RWPE2 (cell line): ENCODE data around the gene DAD1.
A peak's percentile ranks its signal among the peaks of the same experiment; 100 is the strongest.

ENCODE experiments used
- ATAC-seq: fragments of 200-7000 bp; cut with Tn5 transposase; 3 replicates; pipeline ENCODE4 v1.9.1; 2021; ENCODE audit warnings: low read depth
- DNase-seq: peaks from one replicate; pipeline ENCODE4 v3.0.0-alpha.2; 2020; ENCODE audit warnings: low spot score
- H3K27ac ChIP-seq: fragments of 450-650 bp; 2 replicates; pipeline ENCODE4 v1.5.1; 2017; ENCODE audit warnings: mild to moderate bottlenecking; ENCODE audit not compliant: poor library complexity, severe bottlenecking
- H3K27me3 ChIP-seq: fragments of 250-450 bp; sonication (Bioruptor Pico); 2 replicates; pipeline ENCODE4 v1.5.1; 2021; ENCODE audit warnings: mild to moderate bottlenecking, moderate library complexity; ENCODE audit not compliant: insufficient read depth, poor library complexity, severe bottlenecking
- H3K36me3 ChIP-seq: fragments of 250-450 bp; sonication (Bioruptor Pico); 2 replicates; pipeline ENCODE4 v1.5.1; 2020; ENCODE audit warnings: low read depth, mild to moderate bottlenecking, moderate library complexity
- H3K4me1 ChIP-seq: fragments of 250-450 bp; sonication (Bioruptor Pico); 2 replicates; pipeline ENCODE4 v1.5.1; 2021; ENCODE audit warnings: mild to moderate bottlenecking, moderate library complexity; ENCODE audit not compliant: insufficient read depth, poor library complexity, severe bottlenecking
- H3K4me3 ChIP-seq: fragments of 250-450 bp; sonication (Bioruptor Pico); 2 replicates; pipeline ENCODE4 v1.5.1; 2021; ENCODE audit warnings: mild to moderate bottlenecking, moderate library complexity; ENCODE audit not compliant: severe bottlenecking
- H3K9me3 ChIP-seq: fragments of 250-450 bp; sonication (Bioruptor Pico); 2 replicates; pipeline ENCODE4 v1.5.1; 2021; ENCODE audit warnings: mild to moderate bottlenecking, moderate library complexity; ENCODE audit not compliant: severe bottlenecking
- TF ChIP-seq, protein P1 (sequence below): fragments of 450-650 bp; IDR thresholded peaks from one replicate; pipeline ENCODE4 v1.5.1; 2017; ENCODE audit warnings: mild to moderate bottlenecking, moderate library complexity; ENCODE audit not compliant: poor library complexity, severe bottlenecking

The DAD1 gene

DNA sequence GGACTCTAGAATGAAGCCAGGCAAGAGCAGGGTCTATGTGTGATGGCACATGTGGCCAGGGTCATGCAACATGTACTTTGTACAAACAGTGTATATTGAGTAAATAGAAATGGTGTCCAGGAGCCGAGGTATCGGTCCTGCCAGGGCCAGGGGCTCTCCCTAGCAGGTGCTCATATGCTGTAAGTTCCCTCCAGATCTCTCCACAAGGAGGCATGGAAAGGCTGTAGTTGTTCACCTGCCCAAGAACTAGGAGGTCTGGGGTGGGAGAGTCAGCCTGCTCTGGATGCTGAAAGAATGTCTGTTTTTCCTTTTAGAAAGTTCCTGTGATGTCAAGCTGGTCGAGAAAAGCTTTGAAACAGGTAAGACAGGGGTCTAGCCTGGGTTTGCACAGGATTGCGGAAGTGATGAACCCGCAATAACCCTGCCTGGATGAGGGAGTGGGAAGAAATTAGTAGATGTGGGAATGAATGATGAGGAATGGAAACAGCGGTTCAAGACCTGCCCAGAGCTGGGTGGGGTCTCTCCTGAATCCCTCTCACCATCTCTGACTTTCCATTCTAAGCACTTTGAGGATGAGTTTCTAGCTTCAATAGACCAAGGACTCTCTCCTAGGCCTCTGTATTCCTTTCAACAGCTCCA is 39.6 kb downstream of the DAD1 start:
- H3K4me1 ChIP-seq: peaks cover 16% of the 10 kb centered on the region
- DNase-seq: no peak
- peak overlapping the region; percentile 45 for H3K27ac ChIP-seq
- no peaks in the 10 kb centered on the region for H3K36me3 ChIP-seq
- no peak for ATAC-seq
- no peaks in the 10 kb centered on the region for H3K9me3 ChIP-seq
- H3K4me3 ChIP-seq: no peak overlapping the region
- TF ChIP-seq, protein P1, sequence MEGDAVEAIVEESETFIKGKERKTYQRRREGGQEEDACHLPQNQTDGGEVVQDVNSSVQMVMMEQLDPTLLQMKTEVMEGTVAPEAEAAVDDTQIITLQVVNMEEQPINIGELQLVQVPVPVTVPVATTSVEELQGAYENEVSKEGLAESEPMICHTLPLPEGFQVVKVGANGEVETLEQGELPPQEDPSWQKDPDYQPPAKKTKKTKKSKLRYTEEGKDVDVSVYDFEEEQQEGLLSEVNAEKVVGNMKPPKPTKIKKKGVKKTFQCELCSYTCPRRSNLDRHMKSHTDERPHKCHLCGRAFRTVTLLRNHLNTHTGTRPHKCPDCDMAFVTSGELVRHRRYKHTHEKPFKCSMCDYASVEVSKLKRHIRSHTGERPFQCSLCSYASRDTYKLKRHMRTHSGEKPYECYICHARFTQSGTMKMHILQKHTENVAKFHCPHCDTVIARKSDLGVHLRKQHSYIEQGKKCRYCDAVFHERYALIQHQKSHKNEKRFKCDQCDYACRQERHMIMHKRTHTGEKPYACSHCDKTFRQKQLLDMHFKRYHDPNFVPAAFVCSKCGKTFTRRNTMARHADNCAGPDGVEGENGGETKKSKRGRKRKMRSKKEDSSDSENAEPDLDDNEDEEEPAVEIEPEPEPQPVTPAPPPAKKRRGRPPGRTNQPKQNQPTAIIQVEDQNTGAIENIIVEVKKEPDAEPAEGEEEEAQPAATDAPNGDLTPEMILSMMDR: no peak
- no peaks in the 10 kb centered on the region for H3K27me3 ChIP-seq

DNA sequence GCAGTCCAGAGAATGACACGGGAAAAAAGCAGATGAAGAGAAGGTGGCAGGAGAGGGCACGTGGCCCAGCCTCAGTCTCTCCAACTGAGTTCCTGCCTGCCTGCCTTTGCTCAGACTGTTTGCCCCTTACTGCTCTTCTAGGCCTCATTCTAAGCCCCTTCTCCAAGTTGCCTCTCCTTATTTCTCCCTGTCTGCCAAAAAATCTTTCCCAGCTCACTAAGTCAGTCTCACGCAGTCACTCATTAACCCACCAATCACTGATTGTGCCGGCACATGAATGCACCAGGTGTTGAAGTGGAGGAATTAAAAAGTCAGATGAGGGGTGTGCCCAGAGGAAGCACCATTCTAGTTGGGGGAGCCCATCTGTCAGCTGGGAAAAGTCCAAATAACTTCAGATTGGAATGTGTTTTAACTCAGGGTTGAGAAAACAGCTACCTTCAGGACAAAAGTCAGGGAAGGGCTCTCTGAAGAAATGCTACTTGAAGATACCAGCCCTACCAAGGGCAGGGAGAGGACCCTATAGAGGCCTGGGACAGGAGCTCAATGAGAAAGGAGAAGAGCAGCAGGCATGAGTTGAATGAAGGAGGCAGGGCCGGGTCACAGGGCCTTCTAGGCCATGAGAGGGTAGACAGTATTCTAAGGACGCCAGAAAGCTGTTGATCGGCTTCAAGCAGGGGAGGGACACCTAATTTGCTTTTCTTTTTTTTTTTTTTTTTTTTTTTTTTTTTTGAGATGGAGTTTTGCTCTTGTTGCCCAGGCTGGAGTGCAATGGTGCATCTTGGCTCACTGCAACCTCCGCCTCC is 40.9 kb downstream of the DAD1 start:
- Histone ChIP-seq H3K9me3 (no peaks in the 10 kb centered on the region), H3K4me3 (no peak overlapping the region), H3K4me1 (peaks cover 16% of the 10 kb centered on the region), H3K27me3 (no peaks in the 10 kb centered on the region), H3K36me3 (no peaks in the 10 kb centered on the region), H3K27ac (no peak overlapping the region)
- DNase-seq (no peak), ATAC-seq (no peak)
- TF ChIP-seq, protein P1: no peak

DNA sequence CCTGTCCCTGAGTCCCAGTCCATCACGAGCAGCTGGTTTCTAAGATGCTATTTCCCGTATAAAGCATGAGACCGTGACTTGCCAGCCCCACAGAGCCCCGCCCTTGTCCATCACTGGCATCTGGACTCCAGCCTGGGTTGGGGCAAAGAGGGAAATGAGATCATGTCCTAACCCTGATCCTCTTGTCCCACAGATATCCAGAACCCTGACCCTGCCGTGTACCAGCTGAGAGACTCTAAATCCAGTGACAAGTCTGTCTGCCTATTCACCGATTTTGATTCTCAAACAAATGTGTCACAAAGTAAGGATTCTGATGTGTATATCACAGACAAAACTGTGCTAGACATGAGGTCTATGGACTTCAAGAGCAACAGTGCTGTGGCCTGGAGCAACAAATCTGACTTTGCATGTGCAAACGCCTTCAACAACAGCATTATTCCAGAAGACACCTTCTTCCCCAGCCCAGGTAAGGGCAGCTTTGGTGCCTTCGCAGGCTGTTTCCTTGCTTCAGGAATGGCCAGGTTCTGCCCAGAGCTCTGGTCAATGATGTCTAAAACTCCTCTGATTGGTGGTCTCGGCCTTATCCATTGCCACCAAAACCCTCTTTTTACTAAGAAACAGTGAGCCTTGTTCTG is 41.6 kb downstream of the DAD1 start:
- DNase-seq: no peak
- Histone ChIP-seq H3K36me3 (no peaks in the 10 kb centered on the region), H3K9me3 (no peaks in the 10 kb centered on the region), H3K4me3 (no peak overlapping the region), H3K27ac (no peak overlapping the region), H3K4me1 (peaks cover 19% of the 10 kb centered on the region), H3K27me3 (no peaks in the 10 kb centered on the region)
- TF ChIP-seq, protein P1: no peak
- ATAC-seq: no peak

- TF ChIP-seq, protein P1: no peak
- Histone ChIP-seq H3K4me1 (peaks cover 23% of the 10 kb centered on the region), H3K27me3 (no peaks in the 10 kb centered on the region)
These were observed 42.3 kb downstream of the DAD1 start for GRCh38 chr14:22546722-22547071.

More at GRCh38 chr14:22546722-22547071, 42.3 kb downstream of the DAD1 start:
- Histone ChIP-seq H3K4me3 (no peak overlapping the region), H3K9me3 (no peaks in the 10 kb centered on the region), H3K36me3 (no peaks in the 10 kb centered on the region), H3K27ac (no peak overlapping the region)
- DNase-seq (no peak), ATAC-seq (no peak)
